ENCODE data around the gene SORCS3.

Gene SORCS3

DNA sequence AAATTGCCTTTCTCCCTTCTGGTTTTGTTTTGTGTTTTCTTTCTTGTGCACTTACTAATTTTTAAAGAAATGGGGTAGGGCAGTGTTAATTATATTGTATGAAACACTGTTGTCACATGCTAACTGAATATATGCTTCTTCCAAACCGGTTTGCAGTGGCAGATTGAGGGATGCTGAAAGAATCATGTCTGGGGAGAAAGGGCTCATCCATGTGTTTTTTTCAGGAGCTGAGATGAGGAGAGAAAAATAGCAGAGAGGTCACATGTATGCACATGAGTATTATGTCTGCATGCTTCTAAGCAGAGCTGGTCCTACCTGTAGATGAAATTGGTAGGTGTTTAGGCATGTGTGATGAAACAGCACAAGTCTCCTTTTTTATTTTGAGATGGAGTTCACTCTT, 17.0 kb downstream of the SORCS3 start:
- H3K4me3 ChIP-seq (ENCODE audit: low read length) = no peak overlapping the region
- no peaks in the 10 kb centered on the region for H3K36me3 ChIP-seq (ENCODE audit: control insufficient read depth, low read length)
- no peaks in the 10 kb centered on the region for H3K27me3 ChIP-seq (ENCODE audit: control insufficient read depth, low read length)
- H3K9me3 ChIP-seq (ENCODE audit: control insufficient read depth, insufficient read depth, low read length) = no peaks in the 10 kb centered on the region
- H3K27ac ChIP-seq (ENCODE audit: low read depth, low read length) = no peak overlapping the region
- H3K79me2 ChIP-seq (ENCODE audit: control insufficient read depth, low read length) = no peaks in the 10 kb centered on the region
- H3F3A ChIP-seq (ENCODE audit: control insufficient read depth, insufficient read depth) = no peaks in the 10 kb centered on the region
- no peak overlapping the region for H3K4me2 ChIP-seq (ENCODE audit: low read length)
- no peaks in the 10 kb centered on the region for H4K20me1 ChIP-seq (ENCODE audit: control insufficient read depth, insufficient read depth, low read depth, low read length)
- no peaks in the 10 kb centered on the region for H3K4me1 ChIP-seq (ENCODE audit: control insufficient read depth, low read length)
- TF ChIP-seq, protein P1, sequence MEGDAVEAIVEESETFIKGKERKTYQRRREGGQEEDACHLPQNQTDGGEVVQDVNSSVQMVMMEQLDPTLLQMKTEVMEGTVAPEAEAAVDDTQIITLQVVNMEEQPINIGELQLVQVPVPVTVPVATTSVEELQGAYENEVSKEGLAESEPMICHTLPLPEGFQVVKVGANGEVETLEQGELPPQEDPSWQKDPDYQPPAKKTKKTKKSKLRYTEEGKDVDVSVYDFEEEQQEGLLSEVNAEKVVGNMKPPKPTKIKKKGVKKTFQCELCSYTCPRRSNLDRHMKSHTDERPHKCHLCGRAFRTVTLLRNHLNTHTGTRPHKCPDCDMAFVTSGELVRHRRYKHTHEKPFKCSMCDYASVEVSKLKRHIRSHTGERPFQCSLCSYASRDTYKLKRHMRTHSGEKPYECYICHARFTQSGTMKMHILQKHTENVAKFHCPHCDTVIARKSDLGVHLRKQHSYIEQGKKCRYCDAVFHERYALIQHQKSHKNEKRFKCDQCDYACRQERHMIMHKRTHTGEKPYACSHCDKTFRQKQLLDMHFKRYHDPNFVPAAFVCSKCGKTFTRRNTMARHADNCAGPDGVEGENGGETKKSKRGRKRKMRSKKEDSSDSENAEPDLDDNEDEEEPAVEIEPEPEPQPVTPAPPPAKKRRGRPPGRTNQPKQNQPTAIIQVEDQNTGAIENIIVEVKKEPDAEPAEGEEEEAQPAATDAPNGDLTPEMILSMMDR (IDR thresholded peaks at IDR 0.05; ENCODE audit: low read depth, low read length, poor library complexity, severe bottlenecking) = no peak
- no peak for TF ChIP-seq EZH2phosphoT487 (IDR thresholded peaks at IDR 0.05; ENCODE audit: borderline replicate concordance, low read length)
- no peaks in the 10 kb centered on the region for H3K9me2 ChIP-seq (replicated peaks; ENCODE audit: control insufficient read depth, low read length)

DNA sequence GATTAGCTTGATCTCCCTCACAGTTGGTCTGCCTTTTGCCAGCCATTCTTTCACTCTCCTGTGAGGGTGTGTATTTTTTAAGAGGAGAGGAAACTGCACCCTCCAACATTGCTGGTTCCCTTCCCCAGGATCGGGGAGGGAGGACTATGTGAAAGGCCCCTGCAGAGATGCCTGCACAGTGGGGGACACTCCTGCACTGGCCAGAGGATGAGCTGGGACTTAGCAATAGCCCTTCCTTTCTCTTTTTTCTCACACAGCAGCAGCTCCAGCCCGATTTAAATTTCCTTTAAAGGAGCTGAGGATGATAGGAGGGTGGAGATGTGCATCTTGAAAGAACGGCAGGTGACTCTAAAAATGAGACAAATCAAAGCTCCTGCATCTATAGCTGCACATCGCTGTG, 18.7 kb downstream of the SORCS3 start:
- TF ChIP-seq, protein P1 (IDR thresholded peaks at IDR 0.05; ENCODE audit: low read depth, low read length, poor library complexity, severe bottlenecking) = no peak
- no peak for TF ChIP-seq EZH2phosphoT487 (IDR thresholded peaks at IDR 0.05; ENCODE audit: borderline replicate concordance, low read length)
- Histone ChIP-seq H4K20me1 (ENCODE audit: control insufficient read depth, insufficient read depth, low read depth, low read length) (no peaks in the 10 kb centered on the region), H3K36me3 (ENCODE audit: control insufficient read depth, low read length) (no peaks in the 10 kb centered on the region), H3K27ac (ENCODE audit: low read depth, low read length) (no peak overlapping the region), H3K4me2 (ENCODE audit: low read length) (no peak overlapping the region), H3K4me3 (ENCODE audit: low read length) (no peak overlapping the region), H3K79me2 (ENCODE audit: control insufficient read depth, low read length) (no peaks in the 10 kb centered on the region), H3K4me1 (ENCODE audit: control insufficient read depth, low read length) (no peaks in the 10 kb centered on the region), H3F3A (ENCODE audit: control insufficient read depth, insufficient read depth) (no peaks in the 10 kb centered on the region), H3K27me3 (ENCODE audit: control insufficient read depth, low read length) (no peaks in the 10 kb centered on the region), H3K9me2 (replicated peaks; ENCODE audit: control insufficient read depth, low read length) (no peaks in the 10 kb centered on the region), H3K9me3 (ENCODE audit: control insufficient read depth, insufficient read depth, low read length) (no peaks in the 10 kb centered on the region)

DNA sequence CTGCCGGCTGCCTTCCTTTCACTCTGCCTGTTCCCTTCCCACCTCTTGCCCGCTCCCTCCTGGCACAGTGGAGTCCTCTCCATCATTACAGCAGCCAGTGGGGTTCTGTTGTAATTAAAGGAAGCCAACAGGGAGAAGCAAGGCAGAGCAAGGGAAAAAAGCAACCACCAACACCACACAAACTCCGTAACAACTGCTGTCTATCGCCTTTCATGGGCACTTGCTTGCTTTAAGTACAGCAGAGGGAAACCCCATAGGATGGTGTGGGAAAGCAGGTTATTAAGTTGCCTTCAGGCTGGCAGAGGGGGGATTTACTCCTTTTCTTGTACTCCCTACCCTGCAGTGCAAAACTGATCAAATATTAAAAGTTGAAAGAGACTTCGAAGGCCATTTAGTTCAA, 22.0 kb downstream of the SORCS3 start:
- Histone ChIP-seq H3K27me3 (ENCODE audit: control insufficient read depth, low read length) (no peaks in the 10 kb centered on the region), H3K4me2 (ENCODE audit: low read length) (no peak overlapping the region), H3K36me3 (ENCODE audit: control insufficient read depth, low read length) (no peaks in the 10 kb centered on the region), H3K4me3 (ENCODE audit: low read length) (no peak overlapping the region), H3K9me2 (replicated peaks; ENCODE audit: control insufficient read depth, low read length) (no peaks in the 10 kb centered on the region), H3K9me3 (ENCODE audit: control insufficient read depth, insufficient read depth, low read length) (no peaks in the 10 kb centered on the region), H3F3A (ENCODE audit: control insufficient read depth, insufficient read depth) (no peaks in the 10 kb centered on the region), H3K79me2 (ENCODE audit: control insufficient read depth, low read length) (no peaks in the 10 kb centered on the region), H4K20me1 (ENCODE audit: control insufficient read depth, insufficient read depth, low read depth, low read length) (no peaks in the 10 kb centered on the region), H3K4me1 (ENCODE audit: control insufficient read depth, low read length) (no peaks in the 10 kb centered on the region), H3K27ac (ENCODE audit: low read depth, low read length) (no peak overlapping the region)
- no peak for TF ChIP-seq EZH2phosphoT487 (IDR thresholded peaks at IDR 0.05; ENCODE audit: borderline replicate concordance, low read length)

DNA sequence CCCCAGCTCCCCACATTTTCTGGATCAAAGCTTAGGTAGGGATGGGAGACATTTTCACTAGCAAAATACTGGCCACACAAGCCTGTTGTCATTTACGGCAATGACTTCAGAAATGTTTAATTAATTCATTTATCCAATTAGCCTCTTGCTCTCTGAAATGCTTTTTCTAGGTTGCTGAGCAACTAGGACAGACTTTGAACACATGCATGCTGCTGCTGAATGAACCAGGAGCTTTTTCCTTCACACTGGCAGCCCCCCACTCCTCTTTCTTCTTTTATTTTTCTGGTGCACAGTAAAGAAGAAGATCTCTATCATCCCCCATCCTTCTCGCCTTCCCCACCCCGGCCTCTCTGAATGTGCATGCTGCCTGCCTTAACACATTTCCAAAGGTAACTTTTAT, 22.5 kb downstream of the SORCS3 start:
- H3K36me3 ChIP-seq (ENCODE audit: control insufficient read depth, low read length) = no peaks in the 10 kb centered on the region
- no peak for TF ChIP-seq EZH2phosphoT487 (IDR thresholded peaks at IDR 0.05; ENCODE audit: borderline replicate concordance, low read length)
- TF ChIP-seq, protein P1 (IDR thresholded peaks at IDR 0.05; ENCODE audit: low read depth, low read length, poor library complexity, severe bottlenecking) = no peak
- no peaks in the 10 kb centered on the region for H3K79me2 ChIP-seq (ENCODE audit: control insufficient read depth, low read length)
- no peak overlapping the region for H3K4me2 ChIP-seq (ENCODE audit: low read length)
- H4K20me1 ChIP-seq (ENCODE audit: control insufficient read depth, insufficient read depth, low read depth, low read length) = no peaks in the 10 kb centered on the region
- H3K4me1 ChIP-seq (ENCODE audit: control insufficient read depth, low read length) = no peaks in the 10 kb centered on the region
- no peaks in the 10 kb centered on the region for H3K9me2 ChIP-seq (replicated peaks; ENCODE audit: control insufficient read depth, low read length)
- H3F3A ChIP-seq (ENCODE audit: control insufficient read depth, insufficient read depth) = no peaks in the 10 kb centered on the region
- no peaks in the 10 kb centered on the region for H3K27me3 ChIP-seq (ENCODE audit: control insufficient read depth, low read length)
- H3K27ac ChIP-seq (ENCODE audit: low read depth, low read length) = no peak overlapping the region
- no peak overlapping the region for H3K4me3 ChIP-seq (ENCODE audit: low read length)
- no peaks in the 10 kb centered on the region for H3K9me3 ChIP-seq (ENCODE audit: control insufficient read depth, insufficient read depth, low read length)
